Esophagus squamous epithelium (tissue), 4 donors: ENCODE data around the gene ZNF132.
"Not testable (repeated sequence)": the region's sequence is repeated elsewhere in the genome, so short reads cannot be mapped to it uniquely, and the experiment has no call there.

ENCODE experiments used
- CTCF ChIP-seq, 6 experiments: fragments of 450-650 bp in 4 of 6; fragments of 200-600 bp in 2 of 6; sonication (generic) in 2 of 6; IDR thresholded peaks; one replicate each; pipeline ENCODE4 v1.5.1; 2016 to 2019; ENCODE audit warnings: antibody characterized with exemption in 6 of 6, mild to moderate bottlenecking in 4 of 6, moderate library complexity in 4 of 6
- POLR2A ChIP-seq, 4 donors: fragments of 450-650 bp; IDR thresholded peaks; one replicate each; pipeline ENCODE4 v1.6.1; 2017; ENCODE audit warnings: antibody characterized with exemption in 4 of 4, mild to moderate bottlenecking in 4 of 4, moderate library complexity in 3 of 4

GRCh38 chr19:58449980-58450379 is 10.0 kb upstream of the ZNF132 start:
- TF ChIP-seq CTCF, POLR2A (IDR thresholded peaks at IDR 0.05): not testable (repeated sequence)
